Skeletal muscle satellite cell (primary cell): ENCODE measurements around the gene KDM2B.

Experiments used
- H3K27me3 ChIP-seq: 2 replicates; pipeline ENCODE4 v1.7.0; 2013; ENCODE audit warnings: low read length; ENCODE audit not compliant: control insufficient read depth, insufficient read depth
- H3K36me3 ChIP-seq: 2 replicates; pipeline ENCODE4 v1.7.0; 2013; ENCODE audit warnings: mild to moderate bottlenecking, control low read depth, low read length; ENCODE audit not compliant: insufficient read depth
- H3K4me1 ChIP-seq: 2 replicates; pipeline ENCODE4 v1.7.0; 2013; ENCODE audit warnings: low read length; ENCODE audit not compliant: control insufficient read depth, insufficient read depth
- H3K4me2 ChIP-seq: 2 replicates; pipeline ENCODE4 v1.7.0; 2013; ENCODE audit warnings: mild to moderate bottlenecking, low read length
- H3K4me3 ChIP-seq: 2 replicates; pipeline ENCODE4 v1.7.0; 2013; ENCODE audit warnings: low read length
- H3K9ac ChIP-seq: 2 replicates; pipeline ENCODE4 v1.7.0; 2013; ENCODE audit warnings: mild to moderate bottlenecking, low read depth, low read length, moderate library complexity
- H3K9me3 ChIP-seq: replicated peaks from 2 replicates; pipeline ENCODE4 v1.7.0; 2013; ENCODE audit warnings: mild to moderate bottlenecking, control low read depth, low read length

Gene KDM2B

DNA sequence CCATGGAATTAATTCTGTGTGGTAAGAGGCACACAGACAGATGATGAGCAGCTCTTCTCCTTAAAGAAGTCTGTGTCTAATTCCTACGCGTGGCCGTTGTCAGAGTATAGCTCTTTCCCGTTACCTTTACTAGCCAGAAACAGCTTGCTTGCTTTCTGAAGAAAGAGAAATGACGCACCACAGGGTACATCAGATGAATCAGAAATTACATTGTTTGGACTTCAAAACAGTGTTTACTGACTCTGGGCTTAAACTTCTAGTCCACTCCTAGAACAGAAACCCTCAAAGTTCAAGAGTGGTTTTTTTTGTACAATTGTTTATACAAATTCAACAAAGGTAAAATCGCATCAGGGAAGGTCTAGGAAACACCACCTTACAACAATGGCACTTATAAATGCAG is 151.9 kb downstream of the KDM2B start:
- H3K4me3 ChIP-seq: no peak overlapping the region
- no peaks in the 10 kb centered on the region for H3K9me3 ChIP-seq
- H3K27me3 ChIP-seq: no peaks in the 10 kb centered on the region
- H3K9ac ChIP-seq: no peak overlapping the region
- no peak overlapping the region for H3K4me2 ChIP-seq
- H3K4me1 ChIP-seq: no peaks in the 10 kb centered on the region
- peaks cover 80% of the 10 kb centered on the region for H3K36me3 ChIP-seq

DNA sequence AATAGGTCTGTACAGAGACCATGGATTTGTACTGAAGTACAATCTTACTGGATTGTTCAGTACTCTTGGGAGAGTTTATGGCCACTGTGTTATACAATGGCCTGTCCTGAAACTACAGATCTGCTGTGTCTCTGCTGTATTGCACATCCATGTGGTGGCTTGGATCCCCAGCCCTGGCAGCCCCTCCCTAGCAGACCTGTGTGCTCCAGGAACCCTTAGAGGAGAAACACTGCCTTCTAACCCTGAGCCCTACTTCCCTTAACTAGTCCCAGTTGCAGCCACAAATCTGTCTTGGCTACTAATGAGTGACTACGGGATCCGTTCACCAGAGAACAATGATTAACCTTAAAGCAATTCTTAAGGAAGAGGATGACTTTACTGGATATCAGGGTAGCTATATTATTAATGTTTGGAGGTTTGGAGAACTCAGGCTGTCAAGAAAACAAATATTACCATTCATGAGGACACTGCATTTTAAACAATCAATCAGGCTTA is 153.2 kb downstream of the KDM2B start:
- H3K4me3 ChIP-seq: no peak overlapping the region
- peaks cover 81% of the 10 kb centered on the region for H3K36me3 ChIP-seq
- no peak overlapping the region for H3K4me2 ChIP-seq
- no peaks in the 10 kb centered on the region for H3K27me3 ChIP-seq
- no peaks in the 10 kb centered on the region for H3K4me1 ChIP-seq
- H3K9me3 ChIP-seq: no peaks in the 10 kb centered on the region
- H3K9ac ChIP-seq: no peak overlapping the region

DNA sequence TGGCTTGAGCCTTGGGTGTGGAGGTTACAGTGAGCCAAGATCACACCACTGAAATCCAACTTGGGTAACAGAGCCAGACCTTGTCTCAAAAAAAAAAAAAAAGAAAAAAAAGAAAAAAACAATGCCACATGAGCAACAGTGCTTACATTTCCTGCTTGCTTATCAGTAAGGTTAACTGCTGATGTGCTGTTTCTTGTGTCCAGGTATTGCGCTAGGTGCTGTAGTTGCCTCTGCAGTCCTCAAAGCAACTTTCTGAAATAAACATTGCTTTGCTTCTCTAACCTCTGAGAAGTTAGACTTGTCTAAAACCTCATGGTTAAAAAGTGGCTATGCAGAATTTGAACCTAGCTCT is 156.2 kb downstream of the KDM2B start:
- peaks cover 81% of the 10 kb centered on the region for H3K36me3 ChIP-seq
- no peaks in the 10 kb centered on the region for H3K4me1 ChIP-seq
- H3K9me3 ChIP-seq: no peaks in the 10 kb centered on the region

DNA sequence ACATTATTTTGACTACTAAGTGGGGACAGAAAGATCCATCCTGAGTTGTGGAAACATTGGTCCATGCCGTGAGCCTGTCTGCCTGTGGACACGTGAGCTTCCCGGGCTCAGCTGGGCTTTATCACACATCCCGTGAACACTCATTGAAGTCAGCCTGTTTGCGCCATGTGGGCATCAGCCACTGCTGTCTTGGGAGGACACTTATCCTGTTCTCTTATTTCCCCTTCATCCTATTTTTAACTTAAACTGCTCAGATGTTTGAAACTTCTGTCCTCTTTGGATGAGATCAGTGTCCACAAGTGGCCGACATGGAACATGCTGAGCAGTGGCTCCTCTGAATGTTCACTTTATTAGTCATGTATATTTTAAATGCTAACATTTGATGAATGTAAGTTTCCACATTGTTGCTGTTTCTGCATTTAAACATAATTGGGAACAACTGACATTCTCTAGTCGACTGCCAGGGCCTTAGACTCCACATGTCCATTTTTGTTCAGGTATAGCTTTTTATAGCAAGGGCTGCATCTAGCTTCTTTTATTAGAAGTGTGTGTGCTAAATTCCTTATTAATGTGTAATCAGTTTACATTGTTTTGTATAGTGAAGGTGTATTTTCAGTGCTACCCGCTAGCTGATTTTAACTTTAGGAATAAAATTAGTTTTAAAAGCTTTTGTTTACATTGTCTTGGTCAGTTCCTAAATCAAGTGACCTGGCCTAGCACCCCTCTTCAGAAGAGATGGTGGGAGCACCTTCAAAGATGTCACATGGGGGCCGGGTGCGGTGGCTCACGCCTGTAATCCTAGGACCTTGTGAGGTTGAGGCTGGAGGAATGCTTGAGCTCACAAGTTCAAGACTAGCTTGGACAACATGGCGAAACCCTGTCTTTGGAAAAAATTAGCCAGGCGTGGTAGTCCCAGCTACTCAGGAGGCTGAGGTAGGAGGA is 156.9 kb downstream of the KDM2B start:
- Histone ChIP-seq H3K27me3 (no peaks in the 10 kb centered on the region), H3K4me1 (no peaks in the 10 kb centered on the region), H3K4me3 (no peak overlapping the region), H3K9me3 (no peaks in the 10 kb centered on the region), H3K9ac (no peak overlapping the region), H3K4me2 (no peak overlapping the region), H3K36me3 (peaks cover 79% of the 10 kb centered on the region)

More for the DNA sequence above, 156.2 kb downstream of the KDM2B start:
- H3K4me2 ChIP-seq: no peak overlapping the region
- H3K9ac ChIP-seq: no peak overlapping the region
- no peaks in the 10 kb centered on the region for H3K27me3 ChIP-seq
- no peak overlapping the region for H3K4me3 ChIP-seq

DNA sequence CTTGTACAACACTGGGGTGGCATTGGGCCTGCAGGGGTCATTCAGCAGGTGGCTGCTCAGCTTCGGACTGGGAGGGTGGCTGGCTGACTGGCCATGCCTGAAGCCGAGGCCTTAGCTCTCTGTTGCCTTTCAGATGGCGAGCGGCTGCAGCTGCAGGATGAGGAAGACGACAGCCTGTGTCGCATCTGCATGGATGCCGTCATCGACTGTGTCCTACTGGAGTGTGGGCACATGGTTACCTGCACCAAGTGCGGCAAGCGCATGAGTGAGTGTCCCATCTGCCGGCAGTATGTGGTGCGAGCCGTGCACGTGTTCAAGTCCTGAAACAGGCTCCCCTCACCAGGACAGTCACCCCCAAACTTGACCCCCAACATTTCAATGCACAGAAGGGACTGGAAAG is 157.6 kb downstream of the KDM2B start:
- no peaks in the 10 kb centered on the region for H3K27me3 ChIP-seq
- no peaks in the 10 kb centered on the region for H3K9me3 ChIP-seq
- H3K36me3 ChIP-seq: peaks cover 79% of the 10 kb centered on the region

DNA sequence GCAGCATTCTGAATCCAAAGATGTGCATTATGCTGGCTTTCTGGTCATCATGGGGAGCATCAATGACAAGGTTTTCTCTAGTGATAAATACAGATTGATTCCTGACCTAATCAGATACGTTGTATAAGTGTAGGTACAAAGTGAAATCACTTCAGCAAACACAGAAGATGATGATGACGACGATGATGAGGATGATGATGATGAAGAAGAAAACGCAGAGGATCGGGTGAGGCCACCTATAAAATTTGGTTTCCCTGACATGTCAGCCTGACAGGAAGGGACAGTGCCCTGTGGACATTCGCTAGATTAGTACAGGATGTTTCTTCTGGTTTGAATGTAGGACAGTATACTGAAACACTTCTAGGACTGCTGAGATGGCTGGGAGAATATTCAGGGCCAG is 160.7 kb downstream of the KDM2B start:
- Histone ChIP-seq H3K9me3 (no peaks in the 10 kb centered on the region), H3K9ac (no peak overlapping the region), H3K4me2 (no peak overlapping the region), H3K4me3 (no peak overlapping the region), H3K36me3 (peaks cover 82% of the 10 kb centered on the region), H3K27me3 (no peaks in the 10 kb centered on the region), H3K4me1 (no peaks in the 10 kb centered on the region)

More for the DNA sequence above, 157.6 kb downstream of the KDM2B start:
- H3K4me2 ChIP-seq: no peak overlapping the region
- H3K4me3 ChIP-seq: no peak overlapping the region
- H3K4me1 ChIP-seq: no peaks in the 10 kb centered on the region
- no peak overlapping the region for H3K9ac ChIP-seq

DNA sequence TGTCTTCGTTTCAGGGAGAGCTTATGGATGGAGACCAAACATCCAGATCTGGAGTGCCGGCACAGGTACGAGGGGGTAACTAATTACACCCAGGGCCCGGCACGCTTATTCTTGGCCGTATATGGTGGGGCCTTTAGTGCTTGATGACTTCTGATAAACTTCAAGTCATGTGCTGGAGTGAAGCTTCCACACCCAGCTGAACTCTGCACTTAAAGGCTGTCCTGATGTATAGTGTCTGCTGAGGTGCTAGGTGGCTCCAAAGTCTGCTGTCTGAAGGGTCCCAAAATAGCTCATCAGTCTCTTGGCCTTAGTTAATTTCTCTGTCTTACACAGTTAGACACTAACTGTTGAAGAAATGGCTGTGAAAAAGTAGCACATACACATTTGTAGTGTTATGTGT is 163.0 kb downstream of the KDM2B start:
- no peak overlapping the region for H3K4me2 ChIP-seq
- H3K4me1 ChIP-seq: no peaks in the 10 kb centered on the region
- H3K27me3 ChIP-seq: no peaks in the 10 kb centered on the region
- H3K9ac ChIP-seq: no peak overlapping the region
- H3K9me3 ChIP-seq: no peaks in the 10 kb centered on the region
- H3K4me3 ChIP-seq: no peak overlapping the region
- peaks cover 64% of the 10 kb centered on the region for H3K36me3 ChIP-seq

DNA sequence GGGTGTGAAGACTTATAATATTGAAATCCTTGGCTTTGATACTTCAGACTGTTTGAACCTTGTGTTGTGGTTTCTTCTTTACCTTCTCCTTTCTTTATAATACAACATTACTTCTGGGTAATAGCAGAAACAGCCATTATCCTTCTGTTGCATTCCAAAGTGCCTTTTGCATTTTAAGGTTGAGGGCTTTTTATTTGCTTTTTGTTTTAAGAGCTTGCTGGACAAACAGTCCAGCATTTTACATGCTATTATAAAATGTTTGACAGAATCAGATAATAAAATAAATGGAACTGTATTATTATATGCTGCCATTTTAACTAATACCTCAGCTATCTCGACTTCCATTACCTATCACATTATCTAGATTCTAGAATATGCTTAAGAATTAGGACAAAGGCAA is 166.9 kb downstream of the KDM2B start:
- Histone ChIP-seq H3K4me1 (no peaks in the 10 kb centered on the region), H3K36me3 (peaks cover 37% of the 10 kb centered on the region), H3K4me3 (no peak overlapping the region), H3K9ac (no peak overlapping the region), H3K27me3 (no peaks in the 10 kb centered on the region), H3K4me2 (no peak overlapping the region), H3K9me3 (no peaks in the 10 kb centered on the region)

DNA sequence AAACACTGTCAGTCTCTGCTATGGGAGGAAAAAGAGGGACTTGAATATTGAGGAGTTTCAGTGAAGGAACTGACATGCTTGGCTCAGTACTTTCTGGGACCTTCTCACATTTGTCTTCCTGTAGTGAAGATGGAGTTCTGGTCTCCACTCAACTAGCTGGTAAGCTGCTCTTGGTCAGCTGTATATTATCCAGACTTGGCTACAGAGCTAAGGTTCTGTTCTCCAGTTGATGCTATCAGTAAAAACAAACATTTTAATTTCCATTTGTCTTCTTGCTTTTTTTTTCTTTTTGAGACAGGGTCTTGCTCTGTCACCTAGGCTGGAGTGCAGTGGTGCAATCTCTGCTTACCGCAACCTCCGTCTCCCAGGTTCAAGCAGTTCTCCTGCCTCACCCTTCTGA is 175.6 kb downstream of the KDM2B start:
- peaks cover 6% of the 10 kb centered on the region for H3K4me1 ChIP-seq
- H3K4me3 ChIP-seq: no peak overlapping the region
- H3K27me3 ChIP-seq: no peaks in the 10 kb centered on the region
- H3K36me3 ChIP-seq: peaks cover 36% of the 10 kb centered on the region
- H3K9ac ChIP-seq: no peak overlapping the region
- H3K4me2 ChIP-seq: no peak overlapping the region
- no peaks in the 10 kb centered on the region for H3K9me3 ChIP-seq

DNA sequence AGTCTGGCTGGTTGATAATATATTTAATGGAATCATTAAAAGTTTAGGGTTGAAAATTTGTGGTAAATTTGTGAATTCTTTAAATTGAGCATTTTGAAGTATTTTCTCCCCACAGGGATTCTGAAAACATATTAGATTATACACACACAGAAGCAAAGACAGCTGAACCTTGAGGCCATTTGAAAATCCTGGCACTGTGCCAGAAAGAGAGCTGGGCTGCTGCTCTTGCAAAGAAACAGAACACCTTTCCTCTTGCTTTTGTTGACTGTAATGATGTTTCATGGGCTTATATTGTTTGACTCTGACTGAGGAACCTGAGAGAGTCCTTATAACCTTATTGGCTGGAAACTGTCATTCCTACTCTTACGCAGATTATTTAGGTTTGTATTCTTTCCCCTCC is 176.1 kb downstream of the KDM2B start:
- H3K4me2 ChIP-seq: no peak overlapping the region
- H3K27me3 ChIP-seq: no peaks in the 10 kb centered on the region
- H3K36me3 ChIP-seq: peaks cover 36% of the 10 kb centered on the region
- H3K4me1 ChIP-seq: peaks cover 6% of the 10 kb centered on the region
- H3K9me3 ChIP-seq: no peaks in the 10 kb centered on the region
- no peak overlapping the region for H3K9ac ChIP-seq
- H3K4me3 ChIP-seq: no peak overlapping the region

DNA sequence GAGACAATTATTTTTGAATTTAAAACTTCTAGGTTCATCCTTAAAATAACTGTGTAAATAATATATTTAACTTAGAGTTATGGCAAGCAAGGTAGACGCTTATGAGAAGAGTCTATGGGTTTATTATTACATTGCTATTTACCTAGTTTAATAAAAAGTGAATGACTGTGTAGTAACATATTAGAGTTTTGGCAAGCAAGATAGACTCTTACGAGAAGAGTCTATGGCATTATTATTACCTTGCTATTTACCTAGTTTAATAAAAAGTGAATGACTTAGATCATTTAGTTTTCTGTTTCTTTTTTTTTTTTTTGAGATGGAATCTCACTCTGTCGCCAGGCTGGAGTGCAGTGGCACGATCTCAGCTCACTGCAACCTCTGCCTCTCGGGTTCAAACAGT is 177.1 kb downstream of the KDM2B start:
- Histone ChIP-seq H3K27me3 (no peaks in the 10 kb centered on the region), H3K9ac (no peak overlapping the region), H3K36me3 (peaks cover 29% of the 10 kb centered on the region), H3K9me3 (no peaks in the 10 kb centered on the region), H3K4me1 (peaks cover 6% of the 10 kb centered on the region), H3K4me2 (no peak overlapping the region), H3K4me3 (no peak overlapping the region)
